ENCODE results near the gene RAD21L1. TPM values are rescaled to one million over a fixed set of nuclear protein-coding genes. Genes with fewer than 3 reads are reported as not detected.

Gene RAD21L1
- total RNA-seq, 1 donor from 2014 or later: not detected

DNA sequence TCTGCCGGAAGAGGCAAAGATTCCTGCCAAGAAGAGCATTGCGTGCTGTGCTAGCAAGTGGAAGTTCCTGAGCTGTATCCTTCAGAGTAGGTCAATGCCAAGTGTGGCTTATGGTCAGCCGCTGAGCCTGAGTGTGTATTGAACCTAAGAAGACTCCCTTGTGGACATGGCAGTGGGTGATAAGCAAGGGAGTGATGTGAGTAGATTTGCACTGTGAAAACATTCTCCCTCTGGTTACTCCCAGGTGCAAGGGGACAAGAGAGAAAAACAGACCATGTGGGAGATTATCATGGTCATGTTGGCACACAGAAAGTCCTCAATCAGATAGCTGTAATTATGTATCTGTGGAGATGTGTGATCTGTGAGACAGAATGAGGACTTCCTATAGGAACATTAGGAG is 35.0 kb upstream of the RAD21L1 start:
- no peaks in the 10 kb centered on the region for H3K36me3 ChIP-seq
- H3K27me3 ChIP-seq (ENCODE audit: low read depth): peaks cover 2% of the 10 kb centered on the region
- H3K27ac ChIP-seq: no peak overlapping the region
- intact Hi-C loops (cut with DNase I): no loop called here
- peaks cover 12% of the 10 kb centered on the region for H3K4me1 ChIP-seq
- ATAC-seq (no peak), DNase-seq (no peak)
- no peaks in the 10 kb centered on the region for H3K9me3 ChIP-seq
- TF ChIP-seq, protein P1, sequence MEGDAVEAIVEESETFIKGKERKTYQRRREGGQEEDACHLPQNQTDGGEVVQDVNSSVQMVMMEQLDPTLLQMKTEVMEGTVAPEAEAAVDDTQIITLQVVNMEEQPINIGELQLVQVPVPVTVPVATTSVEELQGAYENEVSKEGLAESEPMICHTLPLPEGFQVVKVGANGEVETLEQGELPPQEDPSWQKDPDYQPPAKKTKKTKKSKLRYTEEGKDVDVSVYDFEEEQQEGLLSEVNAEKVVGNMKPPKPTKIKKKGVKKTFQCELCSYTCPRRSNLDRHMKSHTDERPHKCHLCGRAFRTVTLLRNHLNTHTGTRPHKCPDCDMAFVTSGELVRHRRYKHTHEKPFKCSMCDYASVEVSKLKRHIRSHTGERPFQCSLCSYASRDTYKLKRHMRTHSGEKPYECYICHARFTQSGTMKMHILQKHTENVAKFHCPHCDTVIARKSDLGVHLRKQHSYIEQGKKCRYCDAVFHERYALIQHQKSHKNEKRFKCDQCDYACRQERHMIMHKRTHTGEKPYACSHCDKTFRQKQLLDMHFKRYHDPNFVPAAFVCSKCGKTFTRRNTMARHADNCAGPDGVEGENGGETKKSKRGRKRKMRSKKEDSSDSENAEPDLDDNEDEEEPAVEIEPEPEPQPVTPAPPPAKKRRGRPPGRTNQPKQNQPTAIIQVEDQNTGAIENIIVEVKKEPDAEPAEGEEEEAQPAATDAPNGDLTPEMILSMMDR (IDR thresholded peaks at IDR 0.05): no peak
- no peak overlapping the region for H3K4me3 ChIP-seq

GRCh38 chr20:1191299-1191698 is 34.5 kb upstream of the RAD21L1 start:
- no peaks in the 10 kb centered on the region for H3K36me3 ChIP-seq
- H3K9me3 ChIP-seq: no peaks in the 10 kb centered on the region
- no peak overlapping the region for H3K27ac ChIP-seq
- H3K4me1 ChIP-seq: peaks cover 9% of the 10 kb centered on the region
- H3K4me3 ChIP-seq: no peak overlapping the region
- intact Hi-C loops (cut with DNase I): no loop called here
- peak in 1 of 2 donors; percentile 49 for ATAC-seq
- TF ChIP-seq, protein P1 (IDR thresholded peaks at IDR 0.05): no peak
- DNase-seq: no peak
- H3K27me3 ChIP-seq (ENCODE audit: low read depth): no peaks in the 10 kb centered on the region

- DNase-seq: no peak
- Histone ChIP-seq H3K36me3 (no peaks in the 10 kb centered on the region), H3K27me3 (ENCODE audit: low read depth) (no peaks in the 10 kb centered on the region), H3K27ac (no peak overlapping the region), H3K4me3 (no peak overlapping the region), H3K9me3 (no peaks in the 10 kb centered on the region), H3K4me1 (peaks cover 6% of the 10 kb centered on the region)
- TF ChIP-seq, protein P1 (IDR thresholded peaks at IDR 0.05): no peak
- ATAC-seq: no peak
- intact Hi-C loops (cut with DNase I): no loop called here
These were observed 30.6 kb upstream of the RAD21L1 start for GRCh38 chr20:1195226-1195625.

DNA sequence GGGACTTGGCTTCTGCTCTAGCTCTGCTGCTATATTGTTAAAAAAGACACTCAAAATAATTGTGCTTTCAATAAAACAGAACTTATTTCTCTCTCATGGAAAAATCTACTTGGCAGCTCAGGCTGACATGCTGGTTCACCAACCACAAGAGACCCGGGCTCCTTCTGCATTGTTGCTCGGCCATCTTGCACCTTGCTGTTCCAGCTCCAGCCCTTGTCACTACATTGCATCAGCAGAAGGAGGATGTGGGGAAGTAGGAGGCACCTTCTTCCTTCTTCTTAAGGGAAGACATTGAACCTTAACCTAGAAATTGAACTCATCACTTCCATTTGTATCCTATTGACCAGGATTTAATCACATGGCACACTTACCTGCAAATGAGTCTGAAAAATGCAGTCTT is 29.2 kb upstream of the RAD21L1 start:
- Histone ChIP-seq H3K9me3 (no peaks in the 10 kb centered on the region), H3K36me3 (no peaks in the 10 kb centered on the region), H3K27me3 (ENCODE audit: low read depth) (no peaks in the 10 kb centered on the region), H3K27ac (no peak overlapping the region), H3K4me1 (peaks cover 6% of the 10 kb centered on the region), H3K4me3 (no peak overlapping the region)
- intact Hi-C loops (cut with DNase I): no loop called here
- TF ChIP-seq, protein P1 (IDR thresholded peaks at IDR 0.05): no peak
- no peak for DNase-seq
- ATAC-seq: no peak

DNA sequence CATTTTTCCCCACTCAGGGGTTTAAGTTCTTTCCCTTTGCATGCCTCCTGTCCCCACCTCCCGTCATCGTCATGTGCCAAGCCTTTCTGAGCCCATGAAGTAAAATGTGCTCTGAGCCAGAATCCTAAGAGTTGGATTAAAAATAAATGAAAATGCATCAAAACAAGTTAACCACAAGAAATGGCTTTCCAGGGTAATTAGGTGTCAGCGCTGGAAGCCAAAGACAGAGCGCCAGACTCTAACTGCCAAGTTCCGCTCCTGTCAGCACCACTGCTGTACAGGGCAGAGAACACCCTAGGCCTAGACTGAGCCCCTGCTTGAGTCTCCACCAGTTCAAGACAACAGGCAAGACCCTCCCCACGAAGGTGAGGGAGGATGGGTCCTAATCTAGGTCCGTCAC is 28.0 kb upstream of the RAD21L1 start:
- Histone ChIP-seq H3K27ac (no peak overlapping the region), H3K27me3 (ENCODE audit: low read depth) (no peaks in the 10 kb centered on the region), H3K4me1 (peaks cover 7% of the 10 kb centered on the region), H3K4me3 (no peak overlapping the region), H3K9me3 (no peaks in the 10 kb centered on the region), H3K36me3 (no peaks in the 10 kb centered on the region)
- TF ChIP-seq, protein P1 (IDR thresholded peaks at IDR 0.05): no peak
- ATAC-seq: peak in 1 of 2 donors; percentile 32
- DNase-seq: no peak
- intact Hi-C loops (cut with DNase I): no loop called here

GRCh38 chr20:1198751-1199150 is 27.1 kb upstream of the RAD21L1 start:
- peaks cover 16% of the 10 kb centered on the region for H3K4me1 ChIP-seq
- H3K27ac ChIP-seq: peak overlapping the region; percentile 4
- no peaks in the 10 kb centered on the region for H3K27me3 ChIP-seq (ENCODE audit: low read depth)
- H3K4me3 ChIP-seq: no peak overlapping the region
- ATAC-seq: no peak
- no peaks in the 10 kb centered on the region for H3K36me3 ChIP-seq
- no peak for DNase-seq
- TF ChIP-seq, protein P1 (IDR thresholded peaks at IDR 0.05): no peak
- no peaks in the 10 kb centered on the region for H3K9me3 ChIP-seq
- intact Hi-C loops (cut with DNase I): no loop called here

All from lower lobe of right lung (tissue), 2 donors.